ENCODE measurements around the gene LRMDA.

- TF ChIP-seq POLR2A (IDR thresholded peaks at IDR 0.05; ENCODE audit: low read depth, low read length): no peak
- TF ChIP-seq CTCF (conservative IDR thresholded peaks at IDR 0.05; ENCODE audit: low read depth, low read length): no peak
- no peak for TF ChIP-seq USF2 (IDR thresholded peaks at IDR 0.05; ENCODE audit: low read depth, low read length)
- TF ChIP-seq SMC3 (IDR thresholded peaks at IDR 0.05; ENCODE audit: low read depth, low read length): no peak
- TF ChIP-seq NFE2L2 (IDR thresholded peaks at IDR 0.05; ENCODE audit: low read depth, low read length): no peak
These were observed 517.2 kb downstream of the LRMDA start for GRCh38 chr10:75948583-75948982.

Measured in IMR-90 (cell line).